ENCODE measurements around the gene DIAPH3. TPM values are rescaled to one million over a fixed set of nuclear protein-coding genes. Genes with fewer than 3 reads are reported as not detected.

The DIAPH3 gene
- total and polyA plus RNA-seq, 2 of the 4 experiments (the other 2 are of a cell fraction) = 8.9 to 9.3 TPM

GRCh38 chr13:59948686-59949085 is 215.0 kb downstream of the DIAPH3 start:
- H3K23ac ChIP-seq (ENCODE audit: low read depth, low read length) = no peak overlapping the region
- H2BK20ac ChIP-seq (ENCODE audit: low read depth, low read length) = no peak overlapping the region
- no peak overlapping the region for H2AK5ac ChIP-seq (ENCODE audit: low read depth, low read length)
- H3K9me1 ChIP-seq (ENCODE audit: insufficient read depth, low read length) = no peaks in the 10 kb centered on the region
- intact Hi-C loops (cut with micrococcal nuclease) (no loop called here), dilution Hi-C loops (cut with HindIII; ENCODE audit: low sequenced_read_pairs, unreplicated experiment) (no loop called here), in situ Hi-C loops (cut with MboI; ENCODE audit: low sequenced_read_pairs) (no loop called here)
- ChIA-PET POLR2A (ENCODE audit: unreplicated experiment) (no interaction called here), CTCF (interaction anchor here (0.6 kb wide), 1 partner anchor 304 kb away, joined by 5 read pairs; no protein-coding TSS in a partner anchor)
- peaks cover 6 to 14% of the 10 kb centered on the region in 2 experiments; a peak in 3 of 4 replicates for H3K79me1 ChIP-seq (ENCODE audit: low read depth in 1 of 2, low read length in 2 of 2)
- H3K9ac ChIP-seq (ENCODE audit: low read depth, low read length) = no peak overlapping the region
- H3K4me3 ChIP-seq (ENCODE audit: insufficient read depth, low read depth, low read length) = no peak overlapping the region
- BruUV-seq (replicated peaks) = no TSS peak
- H3K27me3 ChIP-seq (ENCODE audit: control insufficient read depth, insufficient read depth, low read length) = no peaks in the 10 kb centered on the region
- no peak overlapping the region for H4K91ac ChIP-seq (ENCODE audit: insufficient read depth, low read depth, low read length)
- H3K9me3 ChIP-seq (ENCODE audit: control insufficient read depth, insufficient read depth, low read length) = no peaks in the 10 kb centered on the region
- no peak overlapping the region for H3K18ac ChIP-seq (ENCODE audit: low read depth, low read length)
- no peak overlapping the region for H3K4ac ChIP-seq (ENCODE audit: low read depth, low read length)
- TF ChIP-seq SMC3 (IDR thresholded peaks at IDR 0.05; ENCODE audit: low read depth, low read length) (no peak), MXI1 (IDR thresholded peaks at IDR 0.05; ENCODE audit: borderline replicate concordance, low read depth, low read length) (no peak), FOS (IDR thresholded peaks at IDR 0.05; ENCODE audit: low read depth, low read length) (no peak), RAD21 (IDR thresholded peaks at IDR 0.05; ENCODE audit: low read length) (no peak), CHD1 (IDR thresholded peaks at IDR 0.05; ENCODE audit: low read depth, low read length) (no peak), RCOR1 (IDR thresholded peaks at IDR 0.05; ENCODE audit: insufficient replicate concordance, low read length) (no peak)
- no peak overlapping the region for H2BK5ac ChIP-seq (ENCODE audit: low read depth, low read length, poor library complexity, severe bottlenecking)
- H3K36me3 ChIP-seq (ENCODE audit: control insufficient read depth, insufficient read depth, low read length) = no peaks in the 10 kb centered on the region
- no peak overlapping the region for H2AFZ ChIP-seq (replicated peaks; ENCODE audit: low read length, poor library complexity)
- H2BK120ac ChIP-seq (ENCODE audit: low read depth, low read length) = no peak overlapping the region
- H4K20me1 ChIP-seq (ENCODE audit: insufficient read depth, low read length) = no peaks in the 10 kb centered on the region
- H3K14ac ChIP-seq (replicated peaks; ENCODE audit: low read depth, low read length) = no peak overlapping the region
- no peaks in the 10 kb centered on the region; the same call in 1 of the 2 replicates for H3K4me1 ChIP-seq (ENCODE audit: control insufficient read depth, insufficient read depth, low read length)
- no peak overlapping the region for H4K5ac ChIP-seq (ENCODE audit: low read depth, low read length)
- no peak overlapping the region for H2BK15ac ChIP-seq (ENCODE audit: low read depth, low read length)
- H3K27ac ChIP-seq (ENCODE audit: insufficient read depth, low read length) = no peak overlapping the region
- ATAC-seq (ENCODE audit: low read depth) (no peak), DNase-seq (no peak)
- H4K8ac ChIP-seq (ENCODE audit: low read depth in 2 of 2, low read length in 2 of 2) = no peak overlapping the region
- H2AK9ac ChIP-seq (replicated peaks; ENCODE audit: low read depth, low read length, poor library complexity) = no peak overlapping the region
- H3K4me2 ChIP-seq (ENCODE audit: low read depth, low read length) = no peak overlapping the region
- no peak overlapping the region for H3K56ac ChIP-seq (ENCODE audit: extremely low read depth, insufficient read depth, low read length)
